H1 (cell line): ENCODE data around the gene ZNRF2. TPM values are rescaled to one million over a fixed set of nuclear protein-coding genes. Genes with fewer than 3 reads are reported as not detected.

Experiments
- CTCF ChIA-PET: fragments of 300-600 bp; sonication (Branson Sonifier 250); formaldehyde crosslinking; loops from one replicate; lab custom pipeline; 2021; ENCODE audit not compliant: partially characterized antibody; lab: Charles Lee
- POLR2A ChIA-PET: fragments of 300-600 bp; sonication (Branson Sonifier 250); formaldehyde crosslinking; loops from one replicate; lab custom pipeline; 2021; ENCODE audit warnings: inconsistent platforms; ENCODE audit not compliant: partially characterized antibody; lab: Charles Lee
- DNase-seq, 2 experiments: peaks; one replicate each; pipeline versions ENCODE4 v3.0.0 to v3.0.0-alpha.2; 2010 to 2022; ENCODE audit warnings: low spot score in 2 of 2, low read depth in 1 of 2, mixed read lengths in 1 of 2
- FAIRE-seq: peaks from 2 replicates; lab custom pipeline; 2011; peaks lifted over from hg19 to GRCh38; lab: Jason Lieb, UNC
- H2AFZ ChIP-seq: 2 replicates; pipeline ENCODE4 v1.8.1; 2012; ENCODE audit warnings: low read length, inconsistent platforms
- H2AK5ac ChIP-seq: 2 replicates; pipeline ENCODE4 v1.6.1; 2013; ENCODE audit warnings: low read depth, low read length
- H2BK120ac ChIP-seq: replicated peaks from 2 replicates; pipeline ENCODE3; 2013; ENCODE audit warnings: low read depth, low read length, inconsistent platforms
- H2BK12ac ChIP-seq: 2 replicates; pipeline ENCODE4 v1.6.1; 2013; ENCODE audit warnings: low read depth, low read length
- H2BK15ac ChIP-seq: 2 replicates; pipeline ENCODE4 v1.6.1; 2013; ENCODE audit warnings: low read length
- H2BK20ac ChIP-seq: 2 replicates; pipeline ENCODE4 v1.6.1; 2013; ENCODE audit warnings: low read length
- H2BK5ac ChIP-seq: 2 replicates; pipeline ENCODE4 v1.6.1; 2013; ENCODE audit warnings: low read depth, low read length
- H3K14ac ChIP-seq: 2 replicates; pipeline ENCODE4 v1.6.1; 2013; ENCODE audit warnings: inconsistent platforms; ENCODE audit not compliant: insufficient read length
- H3K18ac ChIP-seq: 2 replicates; pipeline ENCODE4 v1.6.1; 2013; ENCODE audit warnings: low read length; ENCODE audit errors: extremely low read depth
- H3K23ac ChIP-seq: 2 replicates; pipeline ENCODE4 v1.6.1; 2013; ENCODE audit warnings: inconsistent platforms; ENCODE audit not compliant: insufficient read length
- H3K23me2 ChIP-seq: 2 replicates; pipeline ENCODE4 v1.6.1; 2013; ENCODE audit warnings: low read depth, low read length
- H3K27ac ChIP-seq: 2 replicates; pipeline ENCODE4 v1.6.1; 2011; ENCODE audit warnings: low read depth, low read length, inconsistent platforms
- H3K27me3 ChIP-seq, 4 experiments: replicated peaks in 1 of 4; 1 replicate in 1 of 4; 2 replicates in 3 of 4; pipeline versions ENCODE4 v1.6.1 to v1.8.1; 2011 to 2013; ENCODE audit warnings: low read length in 3 of 4, mild to moderate bottlenecking in 3 of 4, inconsistent platforms in 2 of 4, mixed read lengths in 2 of 4, moderate library complexity in 1 of 4; ENCODE audit not compliant: control insufficient read depth in 3 of 4, insufficient read depth in 3 of 4; ENCODE audit errors: extremely low read depth in 1 of 4
- H3K36me3 ChIP-seq, 4 experiments: 2 replicates each; pipeline versions ENCODE4 v1.6.1 to v1.8.1; 2011 to 2013; ENCODE audit warnings: mild to moderate bottlenecking in 4 of 4, low read length in 3 of 4, moderate library complexity in 2 of 4, control low read depth in 1 of 4, inconsistent platforms in 1 of 4; ENCODE audit not compliant: insufficient read depth in 4 of 4, control insufficient read depth in 2 of 4
- H3K4ac ChIP-seq: replicated peaks from 2 replicates; pipeline ENCODE3; 2013; ENCODE audit warnings: low read length, low read depth, mixed read lengths, inconsistent platforms; ENCODE audit not compliant: insufficient read length
- H3K4me1 ChIP-seq, 4 experiments: replicated peaks in 1 of 4; 1 replicate in 1 of 4; 2 replicates in 3 of 4; pipeline versions ENCODE4 v1.6.1 to v1.8.1; 2011 to 2013; ENCODE audit warnings: low read length in 3 of 4, inconsistent platforms in 2 of 4, mixed read lengths in 1 of 4; ENCODE audit not compliant: insufficient read depth in 4 of 4, control insufficient read depth in 3 of 4
- H3K4me2 ChIP-seq, 2 experiments: 2 replicates each; pipeline versions ENCODE4 v1.6.1 to v1.8.1; 2011 to 2013; ENCODE audit warnings: low read depth in 2 of 2, low read length in 2 of 2, control low read depth in 1 of 2, inconsistent platforms in 1 of 2, mild to moderate bottlenecking in 1 of 2; ENCODE audit not compliant: insufficient read depth in 1 of 2
- H3K4me3 ChIP-seq, 4 experiments: fragments of 200-600, 300-600 bp in 1 of 4; sonication (generic), shearing (Covaris generic), sonication (Bioruptor Twin) in 1 of 4; 2 replicates each; pipeline versions ENCODE4 v1.5.1 to v1.8.1; 2011 to 2016; ENCODE audit warnings: low read length in 4 of 4, low read depth in 3 of 4, control low read depth in 2 of 4, inconsistent platforms in 2 of 4, mild to moderate bottlenecking in 2 of 4, mixed read lengths in 1 of 4, moderate library complexity in 1 of 4; ENCODE audit not compliant: insufficient read depth in 2 of 4; ENCODE audit errors: extremely low read depth in 1 of 4
- H3K56ac ChIP-seq: replicated peaks from 2 replicates; pipeline ENCODE3; 2013; ENCODE audit warnings: low read depth, mild to moderate bottlenecking, mixed read lengths, low read length, inconsistent platforms; ENCODE audit not compliant: insufficient read length
- H3K79me1 ChIP-seq: 2 replicates; pipeline ENCODE4 v1.6.1; 2013; ENCODE audit warnings: low read depth, low read length, control low read depth
- H3K79me2 ChIP-seq, 2 experiments: 2 replicates each; pipeline versions ENCODE4 v1.6.1 to v1.8.1; 2012 to 2013; ENCODE audit warnings: low read length in 2 of 2, mild to moderate bottlenecking in 2 of 2, inconsistent platforms in 1 of 2; ENCODE audit not compliant: insufficient read depth in 2 of 2, control insufficient read depth in 1 of 2
- H3K9ac ChIP-seq, 4 experiments: replicated peaks in 1 of 4; 1 replicate in 1 of 4; 2 replicates in 3 of 4; pipeline versions ENCODE4 v1.6.1 to v1.8.1; 2011 to 2013; ENCODE audit warnings: low read depth in 3 of 4, low read length in 3 of 4, control low read depth in 2 of 4, mild to moderate bottlenecking in 2 of 4, moderate library complexity in 2 of 4, inconsistent platforms in 1 of 4; ENCODE audit errors: extremely low read depth in 1 of 4
- H3K9me3 ChIP-seq, 2 experiments: 2 replicates each; pipeline versions ENCODE4 v1.6.1 to v1.8.1; 2012 to 2013; ENCODE audit warnings: mild to moderate bottlenecking in 2 of 2, moderate library complexity in 2 of 2, control low read depth in 1 of 2, inconsistent platforms in 1 of 2, low read depth in 1 of 2, low read length in 1 of 2, mixed read lengths in 1 of 2; ENCODE audit not compliant: insufficient read depth in 2 of 2
- H4K20me1 ChIP-seq, 2 experiments: replicated peaks in 1 of 2; 2 replicates each; pipeline versions ENCODE3 to v1.8.1; 2011 to 2013; ENCODE audit warnings: inconsistent platforms in 2 of 2, low read length in 2 of 2, mild to moderate bottlenecking in 1 of 2; ENCODE audit not compliant: insufficient read depth in 2 of 2, control insufficient read depth in 1 of 2
- H4K5ac ChIP-seq: 2 replicates; pipeline ENCODE4 v1.6.1; 2013; ENCODE audit warnings: low read length, low read depth, mixed read lengths, inconsistent platforms; ENCODE audit not compliant: insufficient read length
- H4K8ac ChIP-seq: 2 replicates; pipeline ENCODE4 v1.8.0; 2013; ENCODE audit warnings: mild to moderate bottlenecking, moderate library complexity, low read length, inconsistent platforms; ENCODE audit not compliant: insufficient read depth; ENCODE audit errors: extremely low read depth
- H4K91ac ChIP-seq: replicated peaks from 2 replicates; pipeline ENCODE3; 2013; ENCODE audit warnings: low read length, mixed read lengths, inconsistent platforms; ENCODE audit not compliant: insufficient read length
- CEBPB ChIP-seq: IDR thresholded peaks from 2 replicates; pipeline ENCODE4 v1.6.1; 2012; ENCODE audit warnings: low read depth, low read length
- MAFK ChIP-seq: IDR thresholded peaks from 2 replicates; pipeline ENCODE4 v1.6.1; 2012; ENCODE audit warnings: low read depth, mild to moderate bottlenecking, improper control_type of control experiment, low read length
- NANOG ChIP-seq: IDR thresholded peaks from 2 replicates; pipeline ENCODE4 v1.6.1; 2011; ENCODE audit warnings: low read length, low read depth, mild to moderate bottlenecking, inconsistent platforms; ENCODE audit not compliant: insufficient read depth, poor library complexity, severe bottlenecking
- PHF8 ChIP-seq: fragments of 200-600 bp; sonication (generic); conservative IDR thresholded peaks from 2 replicates; pipeline ENCODE4 v1.7.1; 2012; ENCODE audit warnings: low read depth, mild to moderate bottlenecking, inconsistent platforms, low read length, moderate library complexity
- POLR2AphosphoS5 ChIP-seq: IDR thresholded peaks from 2 replicates; pipeline ENCODE4 v1.6.1; 2011; ENCODE audit warnings: low read depth, low read length
- RFX5 ChIP-seq: IDR thresholded peaks from 2 replicates; pipeline ENCODE4 v1.6.1; 2011; ENCODE audit warnings: low read depth, low read length, improper control_type of control experiment, borderline replicate concordance
- RNF2 ChIP-seq: fragments of 200-900, 300-1000 bp; sonication (generic); IDR thresholded peaks from 2 replicates; pipeline ENCODE4 v1.7.1; 2016; ENCODE audit warnings: borderline replicate concordance, low read depth, mild to moderate bottlenecking, antibody characterized with exemption, low read length; ENCODE audit not compliant: poor library complexity, severe bottlenecking; ENCODE audit errors: missing control alignments
- RXRA ChIP-seq: IDR thresholded peaks from 2 replicates; pipeline ENCODE4 v1.6.1; 2011; ENCODE audit warnings: low read depth, mild to moderate bottlenecking, low read length, moderate library complexity; ENCODE audit not compliant: insufficient read depth
- SIX5 ChIP-seq: IDR thresholded peaks from 2 replicates; pipeline ENCODE4 v1.6.1; 2011; ENCODE audit warnings: mild to moderate bottlenecking, low read depth, low read length
- SRF ChIP-seq: IDR thresholded peaks from 2 replicates; pipeline ENCODE4 v1.6.1; 2011; ENCODE audit warnings: mild to moderate bottlenecking, low read depth, low read length, moderate library complexity
- TEAD4 ChIP-seq: IDR thresholded peaks from 2 replicates; pipeline ENCODE4 v1.6.1; 2012; ENCODE audit warnings: low read depth, low read length, inconsistent platforms, mixed read lengths
- ZNF274 ChIP-seq: IDR thresholded peaks from 2 replicates; pipeline ENCODE4 v1.7.0; 2012; ENCODE audit warnings: low read length, borderline replicate concordance; ENCODE audit errors: extremely low read depth
- WGBS, 2 experiments: shearing (Covaris generic) in 1 of 2; methylation state at CpG; one replicate each; pipeline versions ENCODE4 v1.1.6 to v1.1.7; 2013 to 2015; ENCODE audit warnings: low lambda C conversion rate in 2 of 2, mixed read lengths in 2 of 2, inconsistent platforms in 1 of 2, low coverage in 1 of 2, missing lambda C conversion rate in 1 of 2; ENCODE audit not compliant: insufficient replicate concordance in 2 of 2, insufficient coverage in 1 of 2, insufficient read length in 1 of 2; ENCODE audit errors: extremely low coverage in 1 of 2, missing lambda C conversion rate in 1 of 2; 5-methylcytosine and 5-hydroxymethylcytosine counted together
- polyA plus RNA-seq, 7 experiments: library from polyadenylated mRNA; depleted of rRNA in 3 of 7; stranded (reverse) in 5 of 7; unstranded in 2 of 7; fragments of >200 nt in 5 of 7; fragments of 200-250 nt in 2 of 7; gene quantifications; 1 replicate in 5 of 7; 2 replicates in 1 of 7; 4 replicates in 1 of 7; pipeline versions ENCODE4 v1.2.1 to v1.2.3, GENCODE V29; 2011 to 2013; ENCODE audit warnings: missing spikeins in 2 of 7, mixed read lengths in 2 of 7
- total RNA-seq: library from RNA; stranded (reverse); fragmentation: NEBNext Ultra II Directional; extraction: Animal tissue kit (Norgen Biotek cat#: 25700); gene quantifications from 2 replicates; pipeline ENCODE4 v1.2.1, GENCODE V29; 2021
- TF ChIP-seq, protein P1 (sequence below): IDR thresholded peaks from 2 replicates; pipeline ENCODE4 v1.6.1; 2012; ENCODE audit warnings: inconsistent platforms

ZNRF2 gene
- total and polyA plus RNA-seq, 2 of the 8 experiments (the other 6 are each of a cell fraction or from before 2014, with no cell fraction given) = 2.9 to 16.2 TPM

DNA sequence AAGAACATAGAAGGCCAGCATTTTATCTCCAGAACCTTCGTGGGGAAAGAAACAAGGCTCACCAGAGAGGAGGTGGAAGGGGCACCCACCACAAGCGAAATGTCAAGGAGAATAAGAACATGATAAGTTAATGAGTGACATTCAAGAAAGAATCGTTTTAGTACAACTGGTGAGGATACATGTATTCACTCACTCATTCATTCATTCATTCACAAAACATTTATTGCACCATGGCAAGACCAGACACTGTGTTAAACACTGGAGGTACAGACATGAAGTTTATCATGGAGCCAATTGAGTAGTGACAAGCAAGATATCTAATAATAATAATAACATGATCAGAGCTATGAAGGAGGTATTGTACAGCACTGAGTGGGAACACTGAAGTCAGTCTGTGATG is 1.7 kb upstream of the ZNRF2 start:
- peaks cover 0 to 2% of the 10 kb centered on the region in 2 experiments for H4K20me1 ChIP-seq
- no peaks in the 10 kb centered on the region for H3K36me3 ChIP-seq
- H2BK15ac ChIP-seq = no peak overlapping the region
- no peak overlapping the region for H3K4me3 ChIP-seq
- no peak overlapping the region for H2BK20ac ChIP-seq
- H3K23ac ChIP-seq = no peak overlapping the region
- H2BK12ac ChIP-seq = no peak overlapping the region
- peaks cover 0 to 19% of the 10 kb centered on the region in 2 experiments; a peak in 2 of 4 replicates for H3K79me2 ChIP-seq
- no peak overlapping the region for H3K56ac ChIP-seq
- no peak overlapping the region for H3K4ac ChIP-seq
- DNase-seq (no peak), FAIRE-seq (no peak)
- peaks cover 0 to 5% (median 2%) of the 10 kb centered on the region in 4 experiments; a peak in 3 of 7 replicates for H3K4me1 ChIP-seq
- no peak overlapping the region for H2AK5ac ChIP-seq
- no peak overlapping the region for H2BK120ac ChIP-seq
- no peak overlapping the region for H3K18ac ChIP-seq
- ChIA-PET POLR2A (interaction anchor here (0.9 kb wide), 1 partner anchor 40 kb away, joined by 3 read pairs; no protein-coding TSS in a partner anchor), CTCF (interaction anchor here (1.1 to 1.5 kb wide), 3 partner anchors 118 to 282 kb away, joined by 3 to 6 read pairs (median 3); no protein-coding TSS in a partner anchor)
- no peaks in the 10 kb centered on the region for H3K9me3 ChIP-seq
- H3K4me2 ChIP-seq = no peak overlapping the region
- no peaks in the 10 kb centered on the region for H3K79me1 ChIP-seq
- H3K9ac ChIP-seq = no peak overlapping the region
- no peaks in the 10 kb centered on the region for H3K27me3 ChIP-seq
- H3K14ac ChIP-seq = no peak overlapping the region
- H2BK5ac ChIP-seq = no peak overlapping the region
- no peak overlapping the region for H4K8ac ChIP-seq
- WGBS, 2 experiments = 85% methylated on average over 3 of the region's 3 CpGs; no CpG with 5 or more reads in 1 of the 2 experiments
- H4K5ac ChIP-seq = no peak overlapping the region
- peaks cover 3% of the 10 kb centered on the region for H3K23me2 ChIP-seq
- H2AFZ ChIP-seq = no peak overlapping the region
- no peak overlapping the region for H4K91ac ChIP-seq
- H3K27ac ChIP-seq = no peak overlapping the region
- no peak for TF ChIP-seq TEAD4
- TF ChIP-seq RXRA = no peak
- TF ChIP-seq POLR2AphosphoS5 = no peak
- TF ChIP-seq, protein P1, sequence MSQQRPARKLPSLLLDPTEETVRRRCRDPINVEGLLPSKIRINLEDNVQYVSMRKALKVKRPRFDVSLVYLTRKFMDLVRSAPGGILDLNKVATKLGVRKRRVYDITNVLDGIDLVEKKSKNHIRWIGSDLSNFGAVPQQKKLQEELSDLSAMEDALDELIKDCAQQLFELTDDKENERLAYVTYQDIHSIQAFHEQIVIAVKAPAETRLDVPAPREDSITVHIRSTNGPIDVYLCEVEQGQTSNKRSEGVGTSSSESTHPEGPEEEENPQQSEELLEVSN = no peak
- no peak for TF ChIP-seq RNF2
- no peak for TF ChIP-seq MAFK
- no peak for TF ChIP-seq CEBPB
- no peak for TF ChIP-seq NANOG
- TF ChIP-seq PHF8 = no peak
- no peak for TF ChIP-seq SRF
- TF ChIP-seq SIX5 = no peak
- no peak for TF ChIP-seq ZNF274
- no peak for TF ChIP-seq RFX5
